Astrocyte (in vitro differentiated cells and primary cell): ENCODE data around the gene FANCI. TPM values are rescaled to one million over a fixed set of nuclear protein-coding genes. Genes with fewer than 3 reads are reported as not detected.
"Not testable (repeated sequence)": the region's sequence is repeated elsewhere in the genome, so short reads cannot be mapped to it uniquely, and the experiment has no call there.

Experiments
- DNase-seq: peaks from one replicate; pipeline ENCODE4 v3.0.0-alpha.2; 2010; ENCODE audit warnings: low read depth
- FAIRE-seq: peaks from 2 replicates; lab custom pipeline; 2011; peaks lifted over from hg19 to GRCh38; lab: Jason Lieb, UNC
- H2AFZ ChIP-seq: 2 replicates; pipeline ENCODE4 v1.6.0; 2012; ENCODE audit warnings: low read depth, low read length, inconsistent platforms
- H3K27ac ChIP-seq: 2 replicates; pipeline ENCODE4 v1.5.1; 2011; ENCODE audit warnings: low read depth, low read length, inconsistent platforms
- H3K27me3 ChIP-seq: 2 replicates; pipeline ENCODE4 v1.6.0; 2011; ENCODE audit warnings: low read length, inconsistent platforms; ENCODE audit not compliant: insufficient read depth
- H3K36me3 ChIP-seq: 2 replicates; pipeline ENCODE4 v1.5.1; 2011; ENCODE audit warnings: low read length, inconsistent platforms; ENCODE audit not compliant: insufficient read depth
- H3K4me1 ChIP-seq: 2 replicates; pipeline ENCODE4 v1.5.1; 2011; ENCODE audit warnings: low read length, inconsistent platforms; ENCODE audit not compliant: insufficient read depth
- H3K4me2 ChIP-seq: 2 replicates; pipeline ENCODE4 v1.6.0; 2012; ENCODE audit warnings: low read length, inconsistent platforms
- H3K4me3 ChIP-seq: 2 replicates; pipeline ENCODE4 v1.5.1; 2011; ENCODE audit warnings: low read depth, mild to moderate bottlenecking, low read length, inconsistent platforms; ENCODE audit not compliant: insufficient read depth
- H3K79me2 ChIP-seq: 2 replicates; pipeline ENCODE4 v1.6.0; 2012; ENCODE audit warnings: mild to moderate bottlenecking, low read length, inconsistent platforms; ENCODE audit not compliant: insufficient read depth
- H3K9ac ChIP-seq: 2 replicates; pipeline ENCODE4 v1.6.0; 2012; ENCODE audit warnings: mild to moderate bottlenecking, low read length, inconsistent platforms
- H3K9me3 ChIP-seq: 2 replicates; pipeline ENCODE4 v1.5.1; 2012; ENCODE audit warnings: low read depth, mild to moderate bottlenecking, low read length, inconsistent platforms; ENCODE audit not compliant: insufficient read depth
- H4K20me1 ChIP-seq: 2 replicates; pipeline ENCODE4 v1.6.0; 2012; ENCODE audit warnings: low read length, inconsistent platforms; ENCODE audit not compliant: insufficient read depth
- H3K27ac Mint-ChIP-seq: one replicate; pipeline ENCODE4 v1.8.0; 2021; ENCODE audit warnings: mild to moderate bottlenecking, mixed read lengths; ENCODE audit not compliant: unreplicated experiment
- H3K27me3 Mint-ChIP-seq: one replicate; pipeline ENCODE4 v1.8.0; 2021; ENCODE audit warnings: low read depth, mixed read lengths; ENCODE audit not compliant: unreplicated experiment
- H3K36me3 Mint-ChIP-seq: one replicate; pipeline ENCODE4 v1.8.0; 2021; ENCODE audit warnings: low read depth, mixed read lengths; ENCODE audit not compliant: unreplicated experiment
- H3K4me1 Mint-ChIP-seq: one replicate; pipeline ENCODE4 v1.8.0; 2021; ENCODE audit warnings: low read depth, mixed read lengths; ENCODE audit not compliant: unreplicated experiment
- H3K4me3 Mint-ChIP-seq: one replicate; pipeline ENCODE4 v1.8.0; 2021; ENCODE audit warnings: mild to moderate bottlenecking, moderate library complexity, mixed read lengths; ENCODE audit not compliant: unreplicated experiment
- H3K9me3 Mint-ChIP-seq: one replicate; pipeline ENCODE4 v1.8.0; 2021; ENCODE audit warnings: mild to moderate bottlenecking, mixed read lengths; ENCODE audit not compliant: unreplicated experiment
- EZH2 ChIP-seq: IDR thresholded peaks from 2 replicates; pipeline ENCODE4 v1.6.1; 2012; ENCODE audit warnings: mild to moderate bottlenecking, low read length, inconsistent platforms; ENCODE audit not compliant: insufficient read depth
- total RNA-seq: library from RNA; stranded (reverse); gene quantifications from 2 replicates; pipeline ENCODE4 v1.2.1, GENCODE V29; 2021
- TF ChIP-seq, protein P1 (sequence below): IDR thresholded peaks from 2 replicates; pipeline ENCODE4 v1.5.1; 2011; ENCODE audit warnings: low read depth, mild to moderate bottlenecking, inconsistent platforms, low read length, moderate library complexity; ENCODE audit not compliant: insufficient read depth

Gene FANCI
- total RNA-seq, 1 donor from 2014 or later = 10.6 TPM

DNA sequence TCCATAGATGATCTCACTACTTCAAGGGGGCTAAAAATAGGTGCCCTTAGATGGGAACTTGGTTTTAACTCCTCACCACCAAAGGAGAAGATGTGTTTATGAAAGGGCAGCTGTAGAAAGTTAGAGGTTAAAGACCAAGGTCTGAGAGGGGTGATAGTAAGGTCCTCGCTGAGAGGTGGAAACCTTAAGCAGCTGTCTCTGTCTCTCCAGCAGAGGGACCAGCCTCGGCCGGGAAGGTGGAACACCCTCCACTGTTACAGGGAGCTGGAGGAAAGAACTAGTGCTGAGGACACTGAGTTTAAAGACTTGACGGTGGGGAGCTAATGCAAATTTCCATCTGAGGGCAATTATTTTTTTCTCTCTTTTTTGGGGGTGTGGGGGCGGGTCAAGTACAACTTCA, 13.5 kb upstream of the FANCI start:
- FAIRE-seq (no peak), DNase-seq (no peak)
- no peaks in the 10 kb centered on the region for H3K36me3 Mint-ChIP-seq
- no peaks in the 10 kb centered on the region for H3K79me2 ChIP-seq
- H3K36me3 ChIP-seq = no peaks in the 10 kb centered on the region
- H3K4me1 Mint-ChIP-seq = no peaks in the 10 kb centered on the region
- no peak overlapping the region for H3K27ac Mint-ChIP-seq
- peak overlapping the region; percentile 62 for H3K4me2 ChIP-seq
- H3K4me3 Mint-ChIP-seq = no peak overlapping the region
- H3K27me3 ChIP-seq = no peaks in the 10 kb centered on the region
- no peak overlapping the region for H3K9ac ChIP-seq
- peaks cover 2% of the 10 kb centered on the region for H3K9me3 Mint-ChIP-seq
- no peaks in the 10 kb centered on the region for H3K9me3 ChIP-seq
- H3K4me3 ChIP-seq = no peak overlapping the region
- TF ChIP-seq EZH2 = no peak
- TF ChIP-seq, protein P1, sequence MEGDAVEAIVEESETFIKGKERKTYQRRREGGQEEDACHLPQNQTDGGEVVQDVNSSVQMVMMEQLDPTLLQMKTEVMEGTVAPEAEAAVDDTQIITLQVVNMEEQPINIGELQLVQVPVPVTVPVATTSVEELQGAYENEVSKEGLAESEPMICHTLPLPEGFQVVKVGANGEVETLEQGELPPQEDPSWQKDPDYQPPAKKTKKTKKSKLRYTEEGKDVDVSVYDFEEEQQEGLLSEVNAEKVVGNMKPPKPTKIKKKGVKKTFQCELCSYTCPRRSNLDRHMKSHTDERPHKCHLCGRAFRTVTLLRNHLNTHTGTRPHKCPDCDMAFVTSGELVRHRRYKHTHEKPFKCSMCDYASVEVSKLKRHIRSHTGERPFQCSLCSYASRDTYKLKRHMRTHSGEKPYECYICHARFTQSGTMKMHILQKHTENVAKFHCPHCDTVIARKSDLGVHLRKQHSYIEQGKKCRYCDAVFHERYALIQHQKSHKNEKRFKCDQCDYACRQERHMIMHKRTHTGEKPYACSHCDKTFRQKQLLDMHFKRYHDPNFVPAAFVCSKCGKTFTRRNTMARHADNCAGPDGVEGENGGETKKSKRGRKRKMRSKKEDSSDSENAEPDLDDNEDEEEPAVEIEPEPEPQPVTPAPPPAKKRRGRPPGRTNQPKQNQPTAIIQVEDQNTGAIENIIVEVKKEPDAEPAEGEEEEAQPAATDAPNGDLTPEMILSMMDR = no peak
- no peaks in the 10 kb centered on the region for H4K20me1 ChIP-seq
- peak overlapping the region; percentile 36 for H3K27ac ChIP-seq
- H3K4me1 ChIP-seq = peaks cover 12% of the 10 kb centered on the region
- no peak overlapping the region for H2AFZ ChIP-seq
- H3K27me3 Mint-ChIP-seq = peaks cover 3% of the 10 kb centered on the region

DNA sequence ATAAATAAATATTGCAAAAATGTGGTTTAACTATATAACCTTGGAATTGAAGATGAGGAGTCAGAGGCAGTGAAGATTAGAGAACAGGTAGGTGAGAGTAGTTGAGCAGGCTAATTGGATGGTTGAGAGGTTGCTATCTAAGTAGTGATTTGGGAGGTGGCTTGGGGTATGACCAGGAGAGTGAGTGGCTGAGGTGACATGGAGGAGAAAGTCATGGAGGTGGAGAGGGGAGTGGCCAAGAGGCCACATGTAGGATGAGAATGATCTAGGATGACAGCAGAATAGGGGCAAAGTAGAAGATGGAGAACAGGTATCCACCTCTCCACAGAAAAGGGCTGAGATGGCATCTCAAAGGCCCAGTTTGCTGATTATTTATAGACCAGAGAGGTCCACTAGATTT, 11.9 kb upstream of the FANCI start:
- H3K36me3 ChIP-seq = no peaks in the 10 kb centered on the region
- TF ChIP-seq, protein P1 = no peak
- no peak overlapping the region for H3K4me2 ChIP-seq
- H3K9me3 ChIP-seq = no peaks in the 10 kb centered on the region
- peaks cover 9% of the 10 kb centered on the region for H3K27me3 Mint-ChIP-seq
- no peak overlapping the region for H2AFZ ChIP-seq
- H3K27ac Mint-ChIP-seq = no peak overlapping the region
- DNase-seq (no peak), FAIRE-seq (no peak)
- no peaks in the 10 kb centered on the region for H4K20me1 ChIP-seq
- peaks cover 12% of the 10 kb centered on the region for H3K4me1 ChIP-seq
- no peak overlapping the region for H3K27ac ChIP-seq
- H3K27me3 ChIP-seq = no peaks in the 10 kb centered on the region
- H3K9ac ChIP-seq = no peak overlapping the region
- no peaks in the 10 kb centered on the region for H3K36me3 Mint-ChIP-seq
- H3K79me2 ChIP-seq = no peaks in the 10 kb centered on the region
- H3K9me3 Mint-ChIP-seq = peaks cover 2% of the 10 kb centered on the region
- no peak overlapping the region for H3K4me3 Mint-ChIP-seq
- H3K4me3 ChIP-seq = no peak overlapping the region
- no peaks in the 10 kb centered on the region for H3K4me1 Mint-ChIP-seq

DNA sequence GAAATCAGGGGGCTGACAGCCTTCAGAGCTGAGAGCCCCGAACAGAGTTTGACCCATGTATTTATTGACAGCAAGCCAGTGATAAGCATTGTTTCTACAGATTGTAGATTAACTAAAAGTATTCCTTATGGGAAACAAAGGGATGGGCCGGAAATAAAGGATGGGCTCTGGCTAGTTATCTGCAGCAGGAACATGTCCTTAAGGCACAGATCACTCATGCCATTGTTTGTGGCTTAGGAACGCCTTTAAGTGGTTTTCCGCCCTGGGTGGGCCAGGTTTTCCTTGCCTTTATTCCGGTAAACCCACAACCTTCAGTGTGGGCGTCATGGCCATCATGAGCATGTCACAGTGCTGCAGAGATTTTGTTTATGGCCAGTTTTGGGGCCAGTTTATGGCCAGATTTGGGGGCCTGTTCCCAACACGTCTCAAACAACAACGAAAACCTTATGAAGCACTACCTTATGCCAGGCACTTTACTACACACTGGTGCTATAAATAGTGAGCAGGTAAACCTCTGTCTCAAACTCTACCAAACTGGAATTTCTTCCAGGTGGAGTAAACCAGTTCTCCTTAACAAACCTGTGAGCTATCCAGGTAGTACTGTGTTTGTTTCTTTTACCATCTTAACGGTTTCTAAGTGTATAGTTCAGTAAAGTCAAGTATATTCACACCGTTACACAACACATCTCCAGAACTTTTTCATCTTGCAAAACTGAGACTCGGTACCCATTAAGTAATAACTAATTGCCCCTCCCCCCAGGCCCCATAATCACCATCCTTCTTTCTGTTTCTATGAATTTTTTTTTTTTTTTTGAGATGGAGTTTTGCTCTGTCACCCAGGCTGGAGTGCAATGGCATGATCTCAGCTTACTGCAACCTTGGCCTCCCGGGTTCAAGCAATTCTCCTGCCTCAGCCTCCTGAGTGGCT, 3.6 kb upstream of the FANCI start:
- H3K27ac ChIP-seq, H3K36me3 ChIP-seq, H3K27ac Mint-ChIP-seq, H3K9ac ChIP-seq, H3K4me3 ChIP-seq, H3K4me3 Mint-ChIP-seq, H3K9me3 ChIP-seq, H3K9me3 Mint-ChIP-seq, H3K4me2 ChIP-seq, H4K20me1 ChIP-seq, H3K27me3 ChIP-seq, H3K4me1 Mint-ChIP-seq, FAIRE-seq, H3K36me3 Mint-ChIP-seq, H2AFZ ChIP-seq, DNase-seq, H3K79me2 ChIP-seq: not testable (repeated sequence)
- peaks cover 11% of the 10 kb centered on the region for H3K4me1 ChIP-seq
- H3K27me3 Mint-ChIP-seq = peaks cover 14% of the 10 kb centered on the region
